ENCODE data around the gene HDAC1.

GRCh38 chr1:32247452-32247851 is 44.4 kb upstream of the HDAC1 start:
- TF ChIP-seq CTCF (conservative IDR thresholded peaks at IDR 0.05 in 1 of 2, IDR thresholded peaks at IDR 0.05 in 1 of 2; ENCODE audit: extremely low read depth in 1 of 2, insufficient read depth in 1 of 2, low read depth in 1 of 2, low read length in 2 of 2) = no peak
- TF ChIP-seq EZH2 (IDR thresholded peaks at IDR 0.05; ENCODE audit: borderline replicate concordance, low read length) = no peak
